K562 (cell line): ENCODE data around the gene TIFAB. TPM values are rescaled to one million over a fixed set of nuclear protein-coding genes. Genes with fewer than 3 reads are reported as not detected.
A peak's percentile ranks its signal among the peaks of the same experiment; 100 is the strongest.

ENCODE experiments used
- ATF6 ChIP-seq: sonication (generic); formaldehyde crosslinking; IDR thresholded peaks from 2 replicates; pipeline ENCODE4 v1.4.0; 2020; ENCODE audit warnings: mild to moderate bottlenecking, missing genetic modification reagents
- BRF1 ChIP-seq: IDR thresholded peaks from 3 replicates; pipeline ENCODE4 v1.6.1; 2011; ENCODE audit warnings: borderline replicate concordance, mild to moderate bottlenecking; ENCODE audit not compliant: insufficient read length; ENCODE audit errors: extremely low read depth
- CBFA2T3 ChIP-seq: fragments of 450-650 bp; IDR thresholded peaks from 2 replicates; pipeline ENCODE4 v1.6.1; 2017
- FOXK2 ChIP-seq, 2 experiments: fragments of 450-650 bp; IDR thresholded peaks in 1 of 2; conservative IDR thresholded peaks in 1 of 2; 2 replicates each; pipeline ENCODE4 v1.6.1; 2016; ENCODE audit warnings: low read depth in 2 of 2, mild to moderate bottlenecking in 1 of 2
- IRF1 ChIP-seq: sonication (generic); formaldehyde crosslinking; IDR thresholded peaks from 2 replicates; pipeline ENCODE4 v1.8.0; 2022; ENCODE audit warnings: missing genetic modification reagents, mild to moderate bottlenecking, borderline replicate concordance
- PHB ChIP-seq: fragments of 250-450 bp; sonication (Bioruptor Pico); IDR thresholded peaks from 2 replicates; pipeline ENCODE4 v1.5.0; 2021
- RNF219 ChIP-seq: fragments of 250-450 bp; sonication (Bioruptor Pico); IDR thresholded peaks from 2 replicates; pipeline ENCODE4 v1.5.0; 2022; ENCODE audit warnings: mild to moderate bottlenecking
- SAFB2 ChIP-seq: fragments of 200-400 bp; formaldehyde crosslinking; IDR thresholded peaks from 2 replicates; pipeline ENCODE4 v1.6.1; 2018; ENCODE audit warnings: borderline replicate concordance, low read length, low read depth, moderate library complexity; ENCODE audit not compliant: severe bottlenecking
- SIN3A ChIP-seq, 2 experiments: fragments of 150-350 bp in 1 of 2; IDR thresholded peaks; 2 replicates each; pipeline ENCODE4 v1.6.1; 2011 to 2016; ENCODE audit warnings: borderline replicate concordance in 2 of 2, low read depth in 2 of 2, low read length in 2 of 2, mild to moderate bottlenecking in 2 of 2, moderate library complexity in 2 of 2; ENCODE audit not compliant: control insufficient read depth in 1 of 2
- SP2 ChIP-seq: IDR thresholded peaks from 2 replicates; pipeline ENCODE4 v1.6.1; 2011; ENCODE audit warnings: mild to moderate bottlenecking, low read depth, low read length, moderate library complexity; ENCODE audit not compliant: poor library complexity, severe bottlenecking; ENCODE audit errors: extremely low read depth
- TBP ChIP-seq: optimal IDR thresholded peaks from 2 replicates; pipeline ENCODE3; 2011; ENCODE audit warnings: low read depth, low read length, improper control_type of control experiment
- TFE3 ChIP-seq: fragments of 450-650 bp; formaldehyde crosslinking; IDR thresholded peaks from 2 replicates; pipeline ENCODE4 v1.4.0; 2020; ENCODE audit warnings: mild to moderate bottlenecking, mixed read lengths
- YBX1 ChIP-seq: fragments of 450-650 bp; IDR thresholded peaks from 2 replicates; pipeline ENCODE4 v1.7.1; 2016; ENCODE audit warnings: mild to moderate bottlenecking
- ZNF277 ChIP-seq: fragments of 250-450 bp; sonication (Bioruptor Pico); IDR thresholded peaks from 2 replicates; pipeline ENCODE4 v1.8.0; 2022; ENCODE audit warnings: inconsistent platforms, mild to moderate bottlenecking, moderate library complexity, borderline replicate concordance
- ZNF311 ChIP-seq: fragments of 250-450 bp; sonication (Bioruptor Pico); IDR thresholded peaks from 2 replicates; pipeline ENCODE4 v1.4.0; 2020; ENCODE audit warnings: mild to moderate bottlenecking, moderate library complexity
- ZNF408 ChIP-seq: fragments of 250-450 bp; sonication (Bioruptor Pico); IDR thresholded peaks from 2 replicates; pipeline ENCODE4 v1.4.0; 2020; ENCODE audit warnings: low read depth, mild to moderate bottlenecking, moderate library complexity
- ZNF57 ChIP-seq: fragments of 450-650 bp; formaldehyde crosslinking; IDR thresholded peaks from 2 replicates; pipeline ENCODE4 v1.4.0; 2020; ENCODE audit warnings: mild to moderate bottlenecking, moderate library complexity
- polyA plus RNA-seq, 8 experiments: library from polyadenylated mRNA; depleted of rRNA in 4 of 8; stranded (reverse) in 5 of 8; unstranded in 3 of 8; fragments of >200 nt; fragmentation: Nextera tagmentation in 2 of 8; fragmentation: Illumina TruSeq in 1 of 8; extraction: Ambion mirVana in 2 of 8; extraction: Trizol in 1 of 8; gene quantifications; 2 replicates each; pipeline versions ENCODE4 v1.2.1 to v1.2.3, GENCODE V29; 2011 to 2014; ENCODE audit warnings: inconsistent platforms in 1 of 8, missing spikeins in 1 of 8
- total RNA-seq, 7 experiments: library from RNA; depleted of rRNA in 6 of 7; stranded (reverse); fragments of >200 nt in 6 of 7; fragmentation: Illumina TruSeq in 2 of 7; extraction: Trizol in 2 of 7; gene quantifications; 2 replicates each; pipeline versions ENCODE4 v1.2.1 to v1.2.3, GENCODE V29; 2011 to 2021; ENCODE audit warnings: low replicate concordance in 1 of 7

Gene TIFAB
- total and polyA plus RNA-seq, 9 of the 15 experiments (the other 6 are each of a cell fraction or from before 2014, with no cell fraction given), result not detected

- TF ChIP-seq ZNF408 (CRISPR knock-in tag) (no peak), RNF219 (CRISPR knock-in tag) (no peak), SP2 (no peak), YBX1 (no peak), TBP (no peak), ZNF311 (CRISPR knock-in tag) (no peak), TFE3 (CRISPR knock-in tag) (no peak), IRF1 (CRISPR knock-in tag) (no peak), SAFB2 (no peak), ZNF57 (CRISPR knock-in tag) (no peak), ZNF277 (CRISPR knock-in tag) (no peak), ATF6 (CRISPR knock-in tag) (no peak), PHB (CRISPR knock-in tag) (no peak), FOXK2 (conservative IDR thresholded peaks at IDR 0.05 in 1 of 2, IDR thresholded peaks at IDR 0.05 in 1 of 2; ENCODE audit: low read depth in 2 of 2) (0 out of 4 replicates have a peak, but pooled peaks of 1 of the 2 experiments have one; percentile 38), BRF1 (no peak), CBFA2T3 (no peak), SIN3A (IDR thresholded peaks at IDR 0.05; ENCODE audit: borderline replicate concordance in 2 of 2, control insufficient read depth in 1 of 2, low read depth in 2 of 2, low read length in 2 of 2) (no peak)
These were observed 10.2 kb upstream of the TIFAB start (continued) for GRCh38 chr5:135462304-135462703.
